Tibial nerve (tissue), 4 donors: Measurements from ENCODE around the gene NKX3-2.

Experiments used
- CTCF ChIP-seq, 5 experiments: fragments of 200-600 bp in 3 of 5; fragments of 450-650 bp in 2 of 5; sonication (generic) in 3 of 5; IDR thresholded peaks; one replicate each; pipeline ENCODE4 v1.5.1; 2016 to 2019; ENCODE audit warnings: antibody characterized with exemption in 5 of 5, mild to moderate bottlenecking in 3 of 5, moderate library complexity in 2 of 5
- EP300 ChIP-seq, 2 donors: sonication (generic); formaldehyde crosslinking; IDR thresholded peaks; one replicate each; pipeline ENCODE4 v1.6.1; 2017; ENCODE audit warnings: antibody characterized with exemption in 2 of 2, mild to moderate bottlenecking in 1 of 2
- POLR2A ChIP-seq, 2 donors: fragments of 450-650 bp; IDR thresholded peaks; one replicate each; pipeline ENCODE4 v1.6.1; 2017; ENCODE audit warnings: antibody characterized with exemption in 2 of 2, mild to moderate bottlenecking in 2 of 2, moderate library complexity in 2 of 2

- no peak for TF ChIP-seq POLR2A (IDR thresholded peaks at IDR 0.05)
- no peak for TF ChIP-seq CTCF (IDR thresholded peaks at IDR 0.05)
- no peak for TF ChIP-seq EP300 (IDR thresholded peaks at IDR 0.05)
These were observed 20.5 kb downstream of the NKX3-2 start for GRCh38 chr4:13523591-13524503.
